ENCODE results near the gene GABBR1. TPM values are rescaled to one million over a fixed set of nuclear protein-coding genes. Genes with fewer than 3 reads are reported as not detected.

GABBR1 gene
- total and polyA plus RNA-seq, 4 donors, result 1.1 to 4.7 (median 1.4) TPM

GRCh38 chr6:29564875-29565274 lies 68.1 kb downstream of the GABBR1 start:
- peaks cover 0 to 8% (median 0%) of the 10 kb centered on the region in 4 donors for H3K27me3 ChIP-seq (ENCODE audit: control insufficient read depth in 4 of 4, insufficient read depth in 4 of 4, low read length in 3 of 4)
- H3K4me3 ChIP-seq (ENCODE audit: low read depth in 1 of 3, low read length in 3 of 3), result no peak overlapping the region
- no peak overlapping the region for H3K27ac ChIP-seq (ENCODE audit: low read depth in 1 of 2, low read length in 2 of 2)
- no peaks in the 10 kb centered on the region for H3K9me3 ChIP-seq (ENCODE audit: control insufficient read depth in 4 of 4, low read length in 3 of 4)
- H3K4me1 ChIP-seq (ENCODE audit: control insufficient read depth in 4 of 4, insufficient read depth in 4 of 4, low read length in 3 of 4), result peaks cover 0 to 4% (median 4%) of the 10 kb centered on the region in 4 donors
- H3K9ac ChIP-seq (ENCODE audit: low read depth in 1 of 2, low read length in 2 of 2), result no peak overlapping the region
- TF ChIP-seq ATF3 (IDR thresholded peaks at IDR 0.05), result no peak
- TF ChIP-seq TAF1 (conservative IDR thresholded peaks at IDR 0.05), result no peak
- TF ChIP-seq RAD21 (IDR thresholded peaks at IDR 0.05), result no peak
- TF ChIP-seq EGR1 (IDR thresholded peaks at IDR 0.05; ENCODE audit: low read depth in 2 of 2), result no peak
- TF ChIP-seq HNF4A (conservative IDR thresholded peaks at IDR 0.05), result no peak
- TF ChIP-seq JUND (IDR thresholded peaks at IDR 0.05), result no peak
- TF ChIP-seq HNF4G (IDR thresholded peaks at IDR 0.05), result no peak
- no peak for TF ChIP-seq FOXA2 (IDR thresholded peaks at IDR 0.05)
- no peak for TF ChIP-seq RXRA (IDR thresholded peaks at IDR 0.05)
- no peak for TF ChIP-seq CTCF (IDR thresholded peaks at IDR 0.05; ENCODE audit: low read depth, low read length, missing input control)
- no peak for TF ChIP-seq SP1 (IDR thresholded peaks at IDR 0.05)
- no peak for TF ChIP-seq MAX (IDR thresholded peaks at IDR 0.05)
- TF ChIP-seq YY1 (IDR thresholded peaks at IDR 0.05), result no peak
- no peak for DNase-seq (ENCODE audit: low spot score)
- H3K36me3 ChIP-seq (ENCODE audit: control insufficient read depth in 4 of 4, insufficient read depth in 3 of 4, low read depth in 1 of 4, low read length in 3 of 4), result no peaks in the 10 kb centered on the region

GRCh38 chr6:29563435-29563965 lies 69.5 kb downstream of the GABBR1 start:
- no peak for TF ChIP-seq FOXA2 (IDR thresholded peaks at IDR 0.05)
- TF ChIP-seq NR2F2 (IDR thresholded peaks at IDR 0.05), result no peak
- TF ChIP-seq JUND (IDR thresholded peaks at IDR 0.05), result no peak
- no peak for TF ChIP-seq REST (IDR thresholded peaks at IDR 0.05)
- TF ChIP-seq RXRA (IDR thresholded peaks at IDR 0.05), result no peak
- TF ChIP-seq ATF3 (IDR thresholded peaks at IDR 0.05), result no peak
- TF ChIP-seq TAF1 (conservative IDR thresholded peaks at IDR 0.05), result no peak
- no peak for TF ChIP-seq FOXA1 (IDR thresholded peaks at IDR 0.05)
- no peak for TF ChIP-seq MAX (IDR thresholded peaks at IDR 0.05)
- TF ChIP-seq HNF4A (conservative IDR thresholded peaks at IDR 0.05), result no peak
- no peak for TF ChIP-seq CTCF (IDR thresholded peaks at IDR 0.05; ENCODE audit: low read depth, low read length, missing input control)
- TF ChIP-seq GABPA (IDR thresholded peaks at IDR 0.05 in 1 of 2, conservative IDR thresholded peaks at IDR 0.05 in 1 of 2), result no peak
- no peak for TF ChIP-seq HNF4G (IDR thresholded peaks at IDR 0.05)
- no peak for TF ChIP-seq SP1 (IDR thresholded peaks at IDR 0.05)
- no peak for TF ChIP-seq RAD21 (IDR thresholded peaks at IDR 0.05)
- TF ChIP-seq YY1 (IDR thresholded peaks at IDR 0.05), result no peak
- no peak for TF ChIP-seq ZBTB33 (IDR thresholded peaks at IDR 0.05)
- no peak for TF ChIP-seq EGR1 (IDR thresholded peaks at IDR 0.05; ENCODE audit: low read depth in 2 of 2)
- H3K36me3 ChIP-seq (ENCODE audit: control insufficient read depth in 4 of 4, insufficient read depth in 3 of 4, low read depth in 1 of 4, low read length in 3 of 4), result no peaks in the 10 kb centered on the region
- WGBS, result 61% methylated on average over 3 of the region's 3 CpGs
- no peaks in the 10 kb centered on the region for H3K9me3 ChIP-seq (ENCODE audit: control insufficient read depth in 4 of 4, low read length in 3 of 4)
- H3K4me3 ChIP-seq (ENCODE audit: low read depth in 1 of 3, low read length in 3 of 3), result no peak overlapping the region
- no peak overlapping the region for H3K27ac ChIP-seq (ENCODE audit: low read depth in 1 of 2, low read length in 2 of 2)
- DNase-seq (ENCODE audit: low spot score), result no peak
- no peak overlapping the region for H3K9ac ChIP-seq (ENCODE audit: low read depth in 1 of 2, low read length in 2 of 2)
- H3K27me3 ChIP-seq (ENCODE audit: control insufficient read depth in 4 of 4, insufficient read depth in 4 of 4, low read length in 3 of 4), result peaks cover 0 to 5% (median 0%) of the 10 kb centered on the region in 4 donors
- H3K4me1 ChIP-seq (ENCODE audit: control insufficient read depth in 4 of 4, insufficient read depth in 4 of 4, low read length in 3 of 4), result peaks cover 0 to 12% (median 6%) of the 10 kb centered on the region in 4 donors
